Neural progenitor cell (in vitro differentiated cells): ENCODE measurements around the gene BTG3. TPM values are rescaled to one million over a fixed set of nuclear protein-coding genes. Genes with fewer than 3 reads are reported as not detected.

ENCODE experiments used
- DNase-seq: peaks from one replicate; pipeline ENCODE4 v3.0.0-alpha.2; 2016; ENCODE audit warnings: low spot score
- H2AFZ ChIP-seq: fragments of 200-600 bp; sonication (generic); replicated peaks from 2 replicates; pipeline ENCODE4 v1.6.1; 2016; ENCODE audit warnings: antibody characterized with exemption
- H3F3A ChIP-seq: fragments of 200-600 bp; sonication (generic); 2 replicates; pipeline ENCODE4 v1.6.1; 2016; ENCODE audit warnings: antibody characterized with exemption, low read depth
- H3K27ac ChIP-seq: fragments of 200-600 bp; sonication (generic); 2 replicates; pipeline ENCODE4 v1.5.1; 2016; ENCODE audit warnings: mild to moderate bottlenecking
- H3K27me3 ChIP-seq: fragments of 200-600 bp; sonication (generic); 2 replicates; pipeline ENCODE4 v1.6.1; 2016; ENCODE audit warnings: mild to moderate bottlenecking, moderate library complexity
- H3K36me3 ChIP-seq: fragments of 200-600 bp; sonication (generic); 2 replicates; pipeline ENCODE4 v1.5.1; 2016
- H3K4me1 ChIP-seq: fragments of 200-600 bp; sonication (generic); 2 replicates; pipeline ENCODE4 v1.6.1; 2016; ENCODE audit warnings: mixed run types
- H3K4me2 ChIP-seq: fragments of 200-600 bp; sonication (generic); 2 replicates; pipeline ENCODE4 v1.6.1; 2016
- H3K4me3 ChIP-seq: fragments of 200-600 bp; sonication (generic); 2 replicates; pipeline ENCODE4 v1.5.1; 2016
- H3K79me2 ChIP-seq: fragments of 200-600 bp; sonication (generic); 2 replicates; pipeline ENCODE4 v1.6.1; 2016; ENCODE audit warnings: low read depth
- H3K9ac ChIP-seq: fragments of 200-600 bp; sonication (generic); 2 replicates; pipeline ENCODE4 v1.6.1; 2016
- H3K9me3 ChIP-seq: fragments of 200-600 bp; sonication (generic); 2 replicates; pipeline ENCODE4 v1.5.1; 2016; ENCODE audit warnings: low read depth
- H4K20me1 ChIP-seq: fragments of 200-600 bp; sonication (generic); 2 replicates; pipeline ENCODE4 v1.6.1; 2016; ENCODE audit warnings: low read depth
- H3K27ac Mint-ChIP-seq: 3 replicates; pipeline ENCODE4 v1.8.0; 2021; ENCODE audit warnings: mixed read lengths
- H3K27me3 Mint-ChIP-seq: 2 replicates; pipeline ENCODE4 v1.8.0; 2022; ENCODE audit warnings: low read depth, mild to moderate bottlenecking, inconsistent platforms, moderate library complexity, mixed read lengths; ENCODE audit not compliant: insufficient read depth
- H3K36me3 Mint-ChIP-seq: 3 replicates; pipeline ENCODE4 v1.8.0; 2021; ENCODE audit warnings: mixed read lengths
- H3K4me1 Mint-ChIP-seq: 3 replicates; pipeline ENCODE4 v1.8.0; 2021; ENCODE audit warnings: mixed read lengths
- H3K4me3 Mint-ChIP-seq: 3 replicates; pipeline ENCODE4 v1.8.0; 2021; ENCODE audit warnings: mild to moderate bottlenecking, moderate library complexity, mixed read lengths
- H3K9me3 Mint-ChIP-seq: 3 replicates; pipeline ENCODE4 v1.8.0; 2020; ENCODE audit warnings: mixed read lengths
- EZH2 ChIP-seq: fragments of 200-600 bp; sonication (generic); IDR thresholded peaks from 2 replicates; pipeline ENCODE4 v1.6.1; 2017; ENCODE audit warnings: antibody characterized with exemption, mild to moderate bottlenecking, moderate library complexity
- EZH2phosphoT487 ChIP-seq: fragments of 200-600 bp; sonication (generic); IDR thresholded peaks from 2 replicates; pipeline ENCODE4 v1.6.1; 2017; ENCODE audit warnings: antibody characterized with exemption
- total RNA-seq: library from RNA; depleted of rRNA; stranded (reverse); fragments of >200 nt; gene quantifications from 2 replicates; pipeline ENCODE4 v1.2.3, GENCODE V29; 2015; ENCODE audit warnings: low replicate concordance
- TF ChIP-seq, protein P1 (sequence below): fragments of 200-600 bp; sonication (generic); IDR thresholded peaks from 2 replicates; pipeline ENCODE4 v1.5.1; 2017; ENCODE audit warnings: antibody characterized with exemption, mild to moderate bottlenecking

BTG3 gene
- total RNA-seq, 1 donor from 2014 or later, result 39.2 TPM

DNA sequence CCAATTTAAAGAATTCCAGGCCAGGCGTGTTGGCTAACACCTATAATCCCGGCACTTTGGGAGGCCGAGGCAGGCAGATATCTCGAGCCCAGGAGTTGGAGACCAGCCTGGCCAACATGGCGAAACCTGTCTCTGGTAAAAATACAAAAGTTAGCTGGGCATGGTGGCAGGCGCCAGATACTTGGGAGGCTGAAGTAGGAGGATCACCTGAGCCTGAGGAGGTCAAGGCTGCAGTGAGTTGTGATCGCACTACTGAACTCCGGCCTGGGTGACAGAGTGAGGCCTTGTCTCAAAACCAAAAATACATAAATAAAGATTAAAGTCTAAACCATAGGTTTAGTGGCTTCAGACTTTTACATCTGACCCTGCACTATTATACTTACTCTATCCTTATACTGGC is 32.4 kb downstream of the BTG3 start:
- Histone ChIP-seq H3K4me3 (no peak overlapping the region), H3K36me3 (no peaks in the 10 kb centered on the region), H2AFZ (no peak overlapping the region), H3K79me2 (peaks cover 14% of the 10 kb centered on the region), H3K27ac (no peak overlapping the region), H4K20me1 (peaks cover 10% of the 10 kb centered on the region), H3K4me2 (no peak overlapping the region), H3K9me3 (no peaks in the 10 kb centered on the region), H3F3A (no peaks in the 10 kb centered on the region), H3K27me3 (no peaks in the 10 kb centered on the region), H3K4me1 (no peaks in the 10 kb centered on the region), H3K9ac (no peak overlapping the region)
- Mint-ChIP-seq H3K4me3 (no peak overlapping the region), H3K27ac (no peak overlapping the region), H3K36me3 (peaks cover 32% of the 10 kb centered on the region), H3K27me3 (no peaks in the 10 kb centered on the region), H3K4me1 (no peaks in the 10 kb centered on the region), H3K9me3 (no peaks in the 10 kb centered on the region)
- TF ChIP-seq EZH2phosphoT487, result no peak
- no peak for TF ChIP-seq EZH2
- TF ChIP-seq, protein P1, sequence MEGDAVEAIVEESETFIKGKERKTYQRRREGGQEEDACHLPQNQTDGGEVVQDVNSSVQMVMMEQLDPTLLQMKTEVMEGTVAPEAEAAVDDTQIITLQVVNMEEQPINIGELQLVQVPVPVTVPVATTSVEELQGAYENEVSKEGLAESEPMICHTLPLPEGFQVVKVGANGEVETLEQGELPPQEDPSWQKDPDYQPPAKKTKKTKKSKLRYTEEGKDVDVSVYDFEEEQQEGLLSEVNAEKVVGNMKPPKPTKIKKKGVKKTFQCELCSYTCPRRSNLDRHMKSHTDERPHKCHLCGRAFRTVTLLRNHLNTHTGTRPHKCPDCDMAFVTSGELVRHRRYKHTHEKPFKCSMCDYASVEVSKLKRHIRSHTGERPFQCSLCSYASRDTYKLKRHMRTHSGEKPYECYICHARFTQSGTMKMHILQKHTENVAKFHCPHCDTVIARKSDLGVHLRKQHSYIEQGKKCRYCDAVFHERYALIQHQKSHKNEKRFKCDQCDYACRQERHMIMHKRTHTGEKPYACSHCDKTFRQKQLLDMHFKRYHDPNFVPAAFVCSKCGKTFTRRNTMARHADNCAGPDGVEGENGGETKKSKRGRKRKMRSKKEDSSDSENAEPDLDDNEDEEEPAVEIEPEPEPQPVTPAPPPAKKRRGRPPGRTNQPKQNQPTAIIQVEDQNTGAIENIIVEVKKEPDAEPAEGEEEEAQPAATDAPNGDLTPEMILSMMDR, result no peak
- no peak for DNase-seq

- no peaks in the 10 kb centered on the region for H3K4me1 Mint-ChIP-seq
- H3K27me3 Mint-ChIP-seq, result no peaks in the 10 kb centered on the region
- H3K4me1 ChIP-seq, result no peaks in the 10 kb centered on the region
- H3K27ac Mint-ChIP-seq, result no peak overlapping the region
- peaks cover 10% of the 10 kb centered on the region for H4K20me1 ChIP-seq
- no peaks in the 10 kb centered on the region for H3K9me3 ChIP-seq
- no peak overlapping the region for H3K4me2 ChIP-seq
- H3F3A ChIP-seq, result no peaks in the 10 kb centered on the region
- TF ChIP-seq, protein P1, result no peak
- no peak for TF ChIP-seq EZH2
- TF ChIP-seq EZH2phosphoT487, result no peak
- no peaks in the 10 kb centered on the region for H3K9me3 Mint-ChIP-seq
- no peak overlapping the region for H3K27ac ChIP-seq
- H3K36me3 ChIP-seq, result no peaks in the 10 kb centered on the region
- no peak for DNase-seq
- H3K27me3 ChIP-seq, result no peaks in the 10 kb centered on the region
- H3K79me2 ChIP-seq, result peaks cover 27% of the 10 kb centered on the region
- peaks cover 32% of the 10 kb centered on the region for H3K36me3 Mint-ChIP-seq
- H3K9ac ChIP-seq, result no peak overlapping the region
- H3K4me3 Mint-ChIP-seq, result no peak overlapping the region
- H2AFZ ChIP-seq, result no peak overlapping the region
- no peak overlapping the region for H3K4me3 ChIP-seq
Measured at GRCh38 chr21:17578876-17579275, 33.8 kb downstream of the BTG3 start.

- H3F3A ChIP-seq, result no peaks in the 10 kb centered on the region
- no peak overlapping the region for H2AFZ ChIP-seq
- H3K79me2 ChIP-seq, result peaks cover 31% of the 10 kb centered on the region
- H3K9ac ChIP-seq, result no peak overlapping the region
- Mint-ChIP-seq H3K36me3 (peaks cover 29% of the 10 kb centered on the region), H3K4me1 (no peaks in the 10 kb centered on the region), H3K4me3 (no peak overlapping the region), H3K9me3 (no peaks in the 10 kb centered on the region), H3K27ac (no peak overlapping the region), H3K27me3 (no peaks in the 10 kb centered on the region)
- no peaks in the 10 kb centered on the region for H3K27me3 ChIP-seq
- no peaks in the 10 kb centered on the region for H3K4me1 ChIP-seq
- H4K20me1 ChIP-seq, result peaks cover 10% of the 10 kb centered on the region
- no peak overlapping the region for H3K27ac ChIP-seq
- H3K36me3 ChIP-seq, result no peaks in the 10 kb centered on the region
- no peak overlapping the region for H3K4me2 ChIP-seq
- H3K4me3 ChIP-seq, result no peak overlapping the region
- TF ChIP-seq, protein P1, result no peak
- TF ChIP-seq EZH2 (no peak), EZH2phosphoT487 (no peak)
- no peak for DNase-seq
- H3K9me3 ChIP-seq, result no peaks in the 10 kb centered on the region
Measured at GRCh38 chr21:17578162-17578561, 34.5 kb downstream of the BTG3 start.
